Nephron progenitor cell (in vitro differentiated cells): ENCODE measurements around the gene EPHB1.

Experiments
- DNase-seq: peaks from one replicate; pipeline ENCODE4 v3.0.0; 2021
- H3K27ac Mint-ChIP-seq: 2 replicates; pipeline ENCODE4 v1.8.0; 2021; ENCODE audit warnings: mild to moderate bottlenecking, moderate library complexity, mixed read lengths
- H3K27me3 Mint-ChIP-seq: 2 replicates; pipeline ENCODE4 v1.8.0; 2021; ENCODE audit warnings: mild to moderate bottlenecking, low read depth, mixed read lengths; ENCODE audit not compliant: poor library complexity
- H3K36me3 Mint-ChIP-seq: 2 replicates; pipeline ENCODE4 v1.8.0; 2021; ENCODE audit warnings: low read depth, mixed read lengths
- H3K4me1 Mint-ChIP-seq: 2 replicates; pipeline ENCODE4 v1.8.0; 2021; ENCODE audit warnings: mixed read lengths
- H3K4me3 Mint-ChIP-seq: 2 replicates; pipeline ENCODE4 v1.8.0; 2021; ENCODE audit warnings: mild to moderate bottlenecking, moderate library complexity, mixed read lengths
- H3K9me3 Mint-ChIP-seq: 2 replicates; pipeline ENCODE4 v1.8.0; 2021; ENCODE audit warnings: mild to moderate bottlenecking, moderate library complexity, mixed read lengths
- CTCF ChIP-seq: fragments of 200-600 bp; sonication (generic); IDR thresholded peaks from 2 replicates; pipeline ENCODE4 v1.5.0; 2021; ENCODE audit warnings: antibody characterized with exemption

EPHB1 gene

DNA sequence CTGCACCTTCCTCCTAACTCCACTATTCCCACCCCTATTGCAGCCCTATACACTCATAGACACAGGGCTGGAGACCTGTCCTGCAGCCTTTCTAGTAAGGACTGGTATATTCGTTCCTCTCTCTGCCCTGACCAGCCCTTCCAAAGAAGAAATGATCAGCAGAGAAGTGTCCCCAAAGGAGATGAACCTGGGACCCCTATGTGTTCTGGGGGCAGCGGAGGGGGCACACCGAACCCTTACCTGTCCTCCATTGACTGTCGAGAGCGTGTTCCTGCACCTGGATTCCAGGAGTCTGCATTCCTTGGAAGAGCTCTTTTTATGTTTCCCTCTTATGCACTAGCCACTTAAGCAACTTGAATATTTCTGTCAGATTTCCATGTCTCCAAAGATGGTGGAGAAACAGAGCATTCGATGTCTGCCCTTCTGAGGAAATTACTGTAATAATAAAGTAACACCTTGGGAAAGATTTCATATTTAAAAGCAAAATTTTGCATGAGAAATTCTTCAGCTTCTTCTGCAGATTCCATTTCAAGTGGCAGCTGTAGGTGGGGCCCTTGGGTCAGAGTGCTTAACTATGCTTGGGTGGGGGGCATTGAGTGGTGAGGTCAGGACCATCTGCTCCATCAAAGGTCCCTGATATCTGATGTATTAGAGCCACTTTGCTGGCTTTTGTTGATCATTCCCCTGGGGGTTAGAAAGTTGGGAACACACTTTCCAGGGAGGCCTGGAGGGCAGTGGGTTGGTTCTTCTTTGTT is 6.3 kb downstream of the EPHB1 start:
- Mint-ChIP-seq H3K4me3 (no peak overlapping the region), H3K9me3 (no peaks in the 10 kb centered on the region), H3K4me1 (peaks cover 33% of the 10 kb centered on the region), H3K36me3 (no peaks in the 10 kb centered on the region), H3K27me3 (peaks cover 45% of the 10 kb centered on the region), H3K27ac (no peak overlapping the region)
- TF ChIP-seq CTCF, result no peak
- no peak for DNase-seq

DNA sequence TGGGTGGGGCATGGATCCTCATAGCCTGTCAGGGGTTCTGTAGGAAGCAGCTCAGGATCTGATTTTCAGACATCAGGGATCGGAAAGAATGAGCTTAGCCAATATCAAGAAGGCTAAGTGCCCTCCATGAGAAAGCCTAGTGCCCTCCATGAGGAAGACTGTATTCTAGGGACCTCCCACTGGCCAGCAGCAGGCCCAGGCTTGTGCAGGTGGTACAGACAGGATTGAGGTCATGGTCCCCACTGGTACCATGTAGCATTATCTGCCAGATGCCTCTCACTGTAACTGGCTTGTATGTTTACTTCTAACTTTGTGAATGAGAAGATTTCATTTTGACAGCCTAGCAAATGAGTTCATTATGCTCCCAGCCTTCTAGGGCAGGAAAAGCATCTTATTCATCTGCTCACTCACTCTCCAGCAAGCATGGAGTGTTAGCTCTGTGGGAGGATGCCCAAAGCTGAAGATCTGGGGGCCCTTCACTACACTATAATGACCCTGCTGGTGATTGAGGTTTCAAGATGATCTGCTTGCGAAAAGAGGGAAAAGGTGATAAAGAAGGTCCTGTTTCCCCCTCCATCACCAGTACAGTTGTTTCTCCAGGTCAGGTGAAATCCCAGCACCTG is 7.5 kb downstream of the EPHB1 start:
- peaks cover 33% of the 10 kb centered on the region for H3K27me3 Mint-ChIP-seq

DNA sequence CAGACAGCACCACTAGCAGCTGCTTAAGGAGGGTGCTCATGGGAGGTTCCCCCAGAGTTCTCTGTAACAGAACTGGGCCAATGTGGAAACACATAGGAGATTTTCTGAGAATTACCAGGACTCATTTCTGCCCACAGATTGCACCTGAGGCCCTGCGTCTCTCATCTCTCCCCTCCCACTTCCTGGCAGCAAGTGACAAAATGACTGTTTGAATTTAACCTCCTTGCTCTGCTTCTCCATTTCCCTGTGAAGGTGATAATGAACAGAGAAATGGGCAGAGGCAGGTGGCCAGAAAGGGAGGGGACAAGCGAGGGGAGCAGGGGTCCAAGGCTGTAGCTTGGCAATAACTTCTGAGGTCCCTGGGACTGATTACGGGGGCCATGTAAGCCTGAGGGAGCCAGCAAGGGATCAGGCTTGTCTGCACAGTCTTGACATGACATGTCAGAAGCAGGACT is 8.0 kb downstream of the EPHB1 start:
- peaks cover 32% of the 10 kb centered on the region for H3K4me1 Mint-ChIP-seq

More for the DNA sequence above, 7.5 kb downstream of the EPHB1 start:
- no peak for DNase-seq
- Mint-ChIP-seq H3K4me1 (peaks cover 32% of the 10 kb centered on the region), H3K27ac (no peak overlapping the region), H3K4me3 (no peak overlapping the region), H3K36me3 (no peaks in the 10 kb centered on the region), H3K9me3 (no peaks in the 10 kb centered on the region)
- TF ChIP-seq CTCF, result no peak

GRCh38 chr3:134803652-134804051 is 8.6 kb downstream of the EPHB1 start:
- H3K4me1 Mint-ChIP-seq, result peaks cover 29% of the 10 kb centered on the region
- no peaks in the 10 kb centered on the region for H3K9me3 Mint-ChIP-seq
- no peak overlapping the region for H3K27ac Mint-ChIP-seq
- DNase-seq, result no peak
- TF ChIP-seq CTCF, result no peak
- H3K4me3 Mint-ChIP-seq, result no peak overlapping the region
- no peaks in the 10 kb centered on the region for H3K36me3 Mint-ChIP-seq
- peaks cover 27% of the 10 kb centered on the region for H3K27me3 Mint-ChIP-seq

More for the DNA sequence above, 8.0 kb downstream of the EPHB1 start:
- TF ChIP-seq CTCF, result no peak
- H3K27ac Mint-ChIP-seq, result no peak overlapping the region
- no peaks in the 10 kb centered on the region for H3K36me3 Mint-ChIP-seq
- DNase-seq, result no peak
- H3K9me3 Mint-ChIP-seq, result no peaks in the 10 kb centered on the region
- H3K4me3 Mint-ChIP-seq, result no peak overlapping the region
- H3K27me3 Mint-ChIP-seq, result peaks cover 28% of the 10 kb centered on the region

DNA sequence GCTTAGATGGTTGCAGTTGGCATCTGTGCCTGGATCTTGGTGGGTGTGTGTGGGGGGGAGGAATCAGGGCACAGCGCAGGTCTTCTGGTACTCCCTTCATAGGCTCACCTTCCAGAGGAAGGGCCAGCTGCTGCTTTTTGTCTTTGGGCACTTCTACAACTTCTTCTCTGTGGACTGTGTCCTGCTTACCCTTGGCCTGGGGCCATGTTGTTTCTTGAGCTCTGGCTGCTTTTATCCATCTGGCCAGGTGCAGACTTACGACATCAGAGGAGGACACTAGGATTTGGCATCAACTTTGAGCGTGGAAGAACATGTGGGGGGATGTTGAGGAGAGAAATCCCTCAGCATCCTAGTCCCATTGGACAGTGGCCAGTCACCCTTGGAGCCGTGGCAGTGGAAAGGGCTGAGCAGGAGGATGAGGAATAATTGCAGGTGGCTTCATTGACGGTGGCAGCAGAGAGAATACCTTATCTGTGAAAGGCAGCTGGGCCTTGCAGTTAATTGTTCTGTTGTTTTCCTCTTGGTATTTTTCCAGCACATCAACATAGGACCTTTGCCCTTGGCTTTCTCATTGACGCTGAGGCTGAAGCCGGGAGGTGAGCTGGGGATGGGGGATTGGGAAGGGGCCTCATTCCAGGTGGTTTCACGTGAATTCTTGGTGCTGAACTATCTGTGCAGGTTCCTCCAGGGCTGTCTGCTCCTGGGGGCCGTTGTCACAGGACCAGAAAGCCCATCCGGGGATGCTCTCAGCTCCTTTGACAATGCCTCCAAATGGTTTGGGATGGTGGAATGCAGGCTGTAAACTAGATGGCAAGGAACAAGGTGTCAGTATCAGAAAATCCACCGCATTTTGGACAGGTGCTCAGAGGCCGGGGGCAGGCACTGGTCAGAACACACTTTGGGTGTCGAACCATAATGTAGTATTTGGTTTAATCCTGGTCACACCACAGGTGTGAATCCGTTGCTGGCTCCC is 9.7 kb downstream of the EPHB1 start:
- Mint-ChIP-seq H3K27ac (no peak overlapping the region), H3K9me3 (no peaks in the 10 kb centered on the region), H3K36me3 (no peaks in the 10 kb centered on the region), H3K4me3 (no peak overlapping the region), H3K4me1 (peaks cover 21% of the 10 kb centered on the region), H3K27me3 (peaks cover 19% of the 10 kb centered on the region)
- DNase-seq, result no peak
- no peak for TF ChIP-seq CTCF
